ENCODE measurements around the gene LRP1. TPM values are rescaled to one million over a fixed set of nuclear protein-coding genes. Genes with fewer than 3 reads are reported as not detected.

The LRP1 gene
- total RNA-seq, 1 donor from 2014 or later: 261 TPM

DNA sequence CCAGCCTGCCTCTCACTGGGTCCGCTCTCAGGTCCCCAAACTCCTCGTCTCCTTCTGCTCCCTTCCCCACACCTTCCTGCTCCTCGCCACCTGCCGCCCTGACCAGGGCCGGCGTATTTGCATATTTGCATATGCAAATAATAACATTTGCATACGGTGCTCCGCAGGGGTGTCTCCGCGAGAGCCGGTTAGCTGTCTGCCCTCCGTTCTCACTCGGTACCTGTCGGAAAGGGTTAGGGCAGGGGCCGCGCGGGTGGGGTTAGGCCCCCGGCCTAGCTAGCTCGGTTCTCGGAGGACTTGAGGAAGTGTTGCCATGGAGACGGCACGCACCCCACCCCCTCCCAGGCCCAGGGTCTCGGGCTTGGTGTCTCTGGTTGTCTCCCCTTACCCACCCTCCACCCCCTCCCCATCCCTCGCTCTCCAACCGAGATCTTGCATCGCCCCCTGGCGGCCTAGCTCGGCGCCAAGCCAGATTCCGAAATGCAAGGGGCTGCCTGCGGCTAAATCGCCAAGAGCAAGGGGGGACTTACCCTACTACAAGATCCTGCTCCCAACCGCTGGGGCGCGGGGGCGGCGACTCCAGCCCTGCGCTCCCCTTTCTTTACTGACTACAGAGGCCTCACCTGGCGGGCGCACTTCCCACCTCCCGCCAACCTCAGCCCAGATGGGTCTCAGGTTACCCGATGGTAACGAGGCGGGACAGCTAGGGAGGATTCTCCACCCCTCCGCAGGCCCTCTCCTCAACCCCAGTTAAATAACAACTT, 114.6 kb downstream of the LRP1 start:
- intact Hi-C loops (cut with DNase I): no loop called here
- TF ChIP-seq, protein P1, sequence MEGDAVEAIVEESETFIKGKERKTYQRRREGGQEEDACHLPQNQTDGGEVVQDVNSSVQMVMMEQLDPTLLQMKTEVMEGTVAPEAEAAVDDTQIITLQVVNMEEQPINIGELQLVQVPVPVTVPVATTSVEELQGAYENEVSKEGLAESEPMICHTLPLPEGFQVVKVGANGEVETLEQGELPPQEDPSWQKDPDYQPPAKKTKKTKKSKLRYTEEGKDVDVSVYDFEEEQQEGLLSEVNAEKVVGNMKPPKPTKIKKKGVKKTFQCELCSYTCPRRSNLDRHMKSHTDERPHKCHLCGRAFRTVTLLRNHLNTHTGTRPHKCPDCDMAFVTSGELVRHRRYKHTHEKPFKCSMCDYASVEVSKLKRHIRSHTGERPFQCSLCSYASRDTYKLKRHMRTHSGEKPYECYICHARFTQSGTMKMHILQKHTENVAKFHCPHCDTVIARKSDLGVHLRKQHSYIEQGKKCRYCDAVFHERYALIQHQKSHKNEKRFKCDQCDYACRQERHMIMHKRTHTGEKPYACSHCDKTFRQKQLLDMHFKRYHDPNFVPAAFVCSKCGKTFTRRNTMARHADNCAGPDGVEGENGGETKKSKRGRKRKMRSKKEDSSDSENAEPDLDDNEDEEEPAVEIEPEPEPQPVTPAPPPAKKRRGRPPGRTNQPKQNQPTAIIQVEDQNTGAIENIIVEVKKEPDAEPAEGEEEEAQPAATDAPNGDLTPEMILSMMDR (IDR thresholded peaks at IDR 0.05): peak; percentile 61
- peaks cover 53% of the 10 kb centered on the region for H3K4me1 ChIP-seq
- H3K27me3 ChIP-seq: peaks cover 60% of the 10 kb centered on the region
- ATAC-seq (peak; percentile 1), DNase-seq (peak; percentile 80)
- H3K9me3 ChIP-seq: no peaks in the 10 kb centered on the region
- H3K4me3 ChIP-seq: peak overlapping the region; percentile 39
- no peak overlapping the region for H3K27ac ChIP-seq
- no peaks in the 10 kb centered on the region for H3K36me3 ChIP-seq

DNA sequence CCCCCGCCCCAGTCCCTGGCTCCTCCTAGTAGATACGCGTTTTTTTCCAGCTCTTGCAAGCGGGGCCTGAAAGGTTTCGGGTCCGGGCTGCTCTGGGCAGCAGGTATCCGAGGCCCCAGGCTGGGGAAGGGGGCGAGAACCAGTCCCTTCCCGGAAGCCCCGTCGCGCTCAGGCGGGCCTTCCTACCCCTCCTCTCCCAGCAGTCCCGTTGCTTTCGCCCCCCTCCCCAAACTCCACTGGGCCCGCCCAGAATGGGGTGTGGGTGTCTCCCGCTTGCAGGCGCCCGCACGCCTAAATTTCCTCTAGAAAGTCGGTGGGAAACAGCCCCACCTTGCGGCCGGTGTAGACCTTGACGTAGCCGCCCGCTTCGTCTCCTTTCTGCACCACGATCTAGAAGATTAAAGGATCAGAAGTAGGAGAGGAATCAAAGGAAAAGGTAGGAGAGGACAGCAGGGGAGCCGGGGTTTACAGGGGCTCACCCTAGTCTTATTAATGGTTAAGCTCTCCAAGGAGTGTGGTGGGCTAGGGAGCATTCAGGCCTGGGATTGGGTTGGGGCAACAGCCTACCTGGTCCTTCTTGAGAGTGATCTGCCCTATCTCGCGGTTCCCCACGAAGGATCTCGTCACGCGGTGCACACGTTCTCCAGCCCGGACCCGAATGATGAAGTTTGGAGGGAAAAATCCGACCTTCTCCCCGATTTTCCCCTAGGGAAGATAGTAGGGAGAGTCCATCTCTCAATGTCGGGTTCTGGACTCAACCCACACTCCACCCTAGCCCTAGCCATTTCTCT, 115.4 kb downstream of the LRP1 start:
- peaks cover 51% of the 10 kb centered on the region for H3K27me3 ChIP-seq
- intact Hi-C loops (cut with DNase I): no loop called here

DNA sequence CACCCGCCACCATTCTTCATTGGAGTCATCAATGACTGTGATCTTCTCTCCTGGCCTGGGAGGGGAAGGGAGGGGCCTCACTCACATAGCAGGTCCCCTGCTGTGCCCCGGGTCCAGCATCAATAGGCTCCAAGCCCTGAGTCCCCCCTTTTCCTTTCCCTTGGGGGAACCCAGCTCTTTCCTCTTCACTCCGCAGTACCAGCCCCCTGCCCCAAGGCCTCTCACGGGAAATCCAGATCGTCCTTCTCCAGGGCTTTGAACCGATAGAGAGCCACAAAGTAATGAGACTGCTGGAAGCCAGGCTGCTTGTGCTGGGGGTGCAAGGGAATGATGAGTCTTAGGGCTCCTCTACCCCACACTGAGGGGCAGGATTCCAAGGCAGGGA, 116.0 kb downstream of the LRP1 start:
- H3K36me3 ChIP-seq: no peaks in the 10 kb centered on the region
- intact Hi-C loops (cut with DNase I): no loop called here
- TF ChIP-seq, protein P1 (IDR thresholded peaks at IDR 0.05): no peak
- ATAC-seq: no peak
- DNase-seq: no peak
- H3K9me3 ChIP-seq: no peaks in the 10 kb centered on the region
- H3K27me3 ChIP-seq: peaks cover 49% of the 10 kb centered on the region
- H3K4me1 ChIP-seq: peaks cover 40% of the 10 kb centered on the region
- H3K4me3 ChIP-seq: no peak overlapping the region
- H3K27ac ChIP-seq: no peak overlapping the region

More for the DNA sequence above, 115.4 kb downstream of the LRP1 start:
- ATAC-seq: peak; percentile 58
- H3K36me3 ChIP-seq: no peaks in the 10 kb centered on the region
- TF ChIP-seq, protein P1 (IDR thresholded peaks at IDR 0.05): peak; percentile 84
- peak; percentile 87 for DNase-seq
- no peak overlapping the region for H3K27ac ChIP-seq
- peaks cover 45% of the 10 kb centered on the region for H3K4me1 ChIP-seq
- H3K9me3 ChIP-seq: no peaks in the 10 kb centered on the region
- peak overlapping the region; percentile 39 for H3K4me3 ChIP-seq

DNA sequence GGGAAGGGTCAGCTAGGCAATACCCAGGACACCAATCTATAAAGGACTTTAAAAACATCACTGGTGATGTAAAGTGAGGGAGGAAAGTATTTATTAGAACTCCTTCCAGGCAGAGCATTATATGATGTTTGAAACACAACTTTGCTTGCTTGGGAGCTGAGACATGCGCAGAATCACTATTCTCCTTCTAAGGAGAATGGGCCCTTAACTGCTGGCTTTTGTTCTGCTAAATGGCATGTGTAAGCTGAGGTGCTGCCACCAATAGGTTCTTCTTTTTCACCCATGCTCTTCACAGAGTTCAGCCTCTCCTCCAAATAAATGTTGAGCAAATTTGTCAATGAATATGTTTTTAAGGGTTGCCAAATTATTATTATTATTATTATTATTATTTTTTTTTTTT, 118.8 kb downstream of the LRP1 start:
- no peaks in the 10 kb centered on the region for H3K9me3 ChIP-seq
- DNase-seq: no peak
- no peak overlapping the region for H3K4me3 ChIP-seq
- no peaks in the 10 kb centered on the region for H3K36me3 ChIP-seq
- TF ChIP-seq, protein P1 (IDR thresholded peaks at IDR 0.05): no peak
- no peak for ATAC-seq
- H3K27me3 ChIP-seq: peaks cover 26% of the 10 kb centered on the region
- intact Hi-C loops (cut with DNase I): no loop called here
- peaks cover 14% of the 10 kb centered on the region for H3K4me1 ChIP-seq
- H3K27ac ChIP-seq: no peak overlapping the region

DNA sequence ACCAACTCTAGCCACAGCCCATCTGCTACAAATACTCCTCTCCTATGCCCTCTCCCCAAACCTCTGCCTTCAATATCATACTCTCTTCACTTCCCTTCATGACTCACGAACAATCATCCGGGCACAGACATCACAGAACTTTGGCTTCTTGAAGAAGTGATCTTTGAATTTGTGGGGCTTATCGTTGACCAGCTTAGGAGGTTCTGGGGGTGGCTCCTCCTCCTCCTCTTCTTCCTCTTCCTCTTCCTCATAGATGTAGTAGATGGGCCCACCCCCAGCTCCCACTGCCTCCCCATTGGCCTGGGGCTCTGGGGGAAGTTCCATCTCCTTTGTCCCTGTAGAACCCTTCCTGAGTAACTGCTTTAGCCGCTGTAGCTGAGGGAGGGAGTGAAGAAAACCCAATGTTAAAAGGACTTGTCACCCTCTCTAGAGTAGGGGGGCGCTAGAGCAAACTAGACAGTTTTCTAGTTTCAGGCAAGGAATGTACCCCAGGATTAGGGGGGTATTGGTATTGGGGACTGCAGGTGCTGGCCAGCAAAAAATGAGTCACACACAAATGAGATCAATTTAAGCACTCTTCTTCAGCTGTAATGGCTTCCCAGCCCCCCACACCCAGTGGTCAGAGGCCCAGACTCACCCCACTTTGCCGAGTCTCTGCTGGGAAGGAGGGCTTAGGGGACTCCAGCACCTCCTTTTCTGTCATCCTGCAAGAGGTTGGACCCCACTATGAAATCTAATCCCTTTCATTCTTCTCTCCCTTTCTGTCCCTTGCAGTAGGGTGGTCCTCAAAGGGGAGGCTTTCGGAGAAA, 120.9 kb downstream of the LRP1 start:
- Histone ChIP-seq H3K27me3 (peaks cover 7% of the 10 kb centered on the region), H3K4me3 (peak overlapping the region; percentile 14), H3K9me3 (no peaks in the 10 kb centered on the region), H3K4me1 (no peaks in the 10 kb centered on the region), H3K27ac (no peak overlapping the region), H3K36me3 (no peaks in the 10 kb centered on the region)
- ATAC-seq (peak; percentile 81), DNase-seq (no peak)
- TF ChIP-seq, protein P1 (IDR thresholded peaks at IDR 0.05): no peak
- intact Hi-C loops (cut with DNase I): no loop called here

All from upper lobe of right lung (tissue), 1 donor.